ENCODE data around the gene LRRC4C.
"Not testable (repeated sequence)": the region's sequence is repeated elsewhere in the genome, so short reads cannot be mapped to it uniquely, and the experiment has no call there.

The LRRC4C gene

GRCh38 chr11:40228662-40229061 is 1230.8 kb downstream of the LRRC4C start:
- no peak for DNase-seq (ENCODE audit: low read depth)

GRCh38 chr11:40227730-40228129 is 1231.7 kb downstream of the LRRC4C start:
- no peak for DNase-seq (ENCODE audit: low read depth)

- DNase-seq (ENCODE audit: low read depth), result no peak
These were observed 1232.8 kb downstream of the LRRC4C start for GRCh38 chr11:40226654-40227053.

GRCh38 chr11:40223596-40224330 is 1235.7 kb downstream of the LRRC4C start:
- DNase-seq (ENCODE audit: low read depth), result no peak

DNA sequence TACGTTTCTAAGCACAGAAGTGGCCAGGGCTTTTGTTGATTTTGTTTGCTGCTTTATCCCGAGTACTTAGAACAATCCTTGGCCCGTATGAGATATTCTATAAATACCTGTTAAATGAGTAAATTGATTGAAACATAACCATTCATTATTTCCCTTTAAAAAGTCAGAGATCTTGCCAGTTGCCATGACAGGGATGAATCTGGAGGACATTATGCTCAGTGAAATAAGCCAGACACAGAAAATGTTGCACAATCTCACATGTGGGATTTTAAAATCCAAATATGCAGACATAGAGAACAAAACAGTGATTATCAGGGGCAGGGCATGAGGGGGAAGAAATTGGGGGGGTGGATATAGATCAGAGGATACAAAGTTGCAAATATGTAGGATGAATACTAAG is 1240.1 kb downstream of the LRRC4C start:
- no peak for DNase-seq (ENCODE audit: low read depth)

GRCh38 chr11:40215556-40215955 is 1243.9 kb downstream of the LRRC4C start:
- no peak for DNase-seq (ENCODE audit: low read depth)

DNA sequence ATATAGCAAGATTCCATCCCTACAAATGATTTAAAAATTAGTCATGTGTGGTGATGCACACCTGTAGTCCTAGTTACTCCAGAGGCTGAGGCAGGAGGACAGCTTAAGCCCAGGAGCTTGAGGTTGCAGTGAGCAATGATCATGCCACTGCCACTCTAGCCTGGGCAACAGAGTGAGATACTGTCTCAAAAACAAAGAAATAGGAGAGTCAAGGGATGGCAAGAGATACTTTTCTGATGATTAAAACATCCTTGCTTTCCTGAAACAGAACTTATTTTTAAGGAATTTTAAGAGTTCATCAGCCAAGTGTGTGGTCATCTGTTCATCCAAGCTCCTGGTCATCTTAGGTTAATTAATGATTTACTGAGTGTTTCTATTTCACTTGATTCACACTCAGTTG is 1252.0 kb downstream of the LRRC4C start:
- no peak for DNase-seq (ENCODE audit: low read depth)

DNA sequence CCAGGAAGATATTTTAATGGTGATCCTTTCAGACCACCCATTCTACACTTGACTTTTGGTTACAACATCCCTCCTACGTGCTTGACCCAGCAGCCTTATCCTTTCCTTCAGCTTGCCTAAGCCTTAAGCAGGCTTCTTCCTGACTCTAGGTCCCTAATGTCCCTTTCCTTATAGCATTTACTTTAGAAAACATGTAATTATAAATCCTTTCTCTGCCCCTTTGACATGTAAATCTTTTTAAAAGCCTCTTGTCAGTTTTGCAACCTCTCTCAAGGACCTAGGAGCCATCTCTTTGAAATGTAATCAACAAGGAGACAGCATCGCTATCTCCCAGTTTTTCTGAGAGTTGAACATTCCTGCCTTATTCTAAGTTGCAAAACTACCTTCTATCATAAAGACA is 1255.2 kb downstream of the LRRC4C start:
- no peak for DNase-seq (ENCODE audit: low read depth)

GRCh38 chr11:40203606-40204005 is 1255.8 kb downstream of the LRRC4C start:
- DNase-seq (ENCODE audit: low read depth), result no peak

DNA sequence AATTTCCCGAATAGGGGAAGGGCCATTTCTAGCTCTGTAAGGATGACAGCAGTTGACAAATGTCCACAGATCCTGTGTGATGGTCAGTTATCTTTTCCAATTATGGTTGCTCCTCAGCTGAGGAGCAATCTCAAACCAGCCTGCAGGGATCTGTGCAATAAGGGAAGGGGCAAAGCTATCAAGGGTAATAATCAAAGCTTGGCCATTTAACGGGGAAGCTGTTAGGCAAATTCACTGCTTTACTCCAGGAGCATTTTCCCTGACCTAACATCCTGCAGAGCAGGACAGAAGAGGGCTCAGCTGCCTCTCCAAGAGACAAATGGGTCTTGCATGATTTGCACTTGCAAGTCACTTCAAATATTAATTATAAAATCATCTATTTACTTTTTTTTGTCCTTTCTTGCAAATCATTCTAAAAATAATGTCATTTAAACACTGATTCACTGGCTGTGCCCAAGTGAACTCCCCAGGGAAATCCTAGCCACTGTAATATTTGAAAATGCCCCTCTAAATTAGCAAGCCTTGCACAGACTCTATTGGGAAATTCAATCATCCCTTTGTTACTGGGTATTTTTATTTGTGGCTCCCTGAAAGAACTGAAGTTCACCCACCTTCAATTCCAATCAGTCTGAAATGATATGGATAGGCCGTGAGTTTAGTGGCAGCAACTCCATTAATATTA is 1256.7 kb downstream of the LRRC4C start:
- no peak for DNase-seq (ENCODE audit: low read depth)

DNA sequence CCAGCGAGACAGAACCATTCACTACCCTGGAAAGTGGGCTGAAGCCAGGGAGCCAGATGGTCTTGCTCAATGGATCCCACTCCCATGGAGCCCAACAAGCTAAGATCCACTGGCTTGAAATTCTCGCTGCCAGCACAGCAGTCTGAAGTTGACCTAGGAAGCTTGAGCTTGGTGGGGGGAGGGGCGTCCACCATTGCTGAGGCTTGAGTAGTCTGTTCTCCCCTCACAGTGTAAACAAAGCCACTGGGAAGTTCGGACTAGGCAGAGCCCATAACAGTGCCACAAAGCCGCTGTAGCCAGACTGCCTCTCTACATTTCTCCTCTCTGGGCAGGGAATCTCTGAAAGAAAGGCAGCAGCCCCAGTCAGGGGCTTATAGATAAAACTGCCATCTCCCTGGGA is 1266.9 kb downstream of the LRRC4C start:
- DNase-seq (ENCODE audit: low read depth), result not testable (repeated sequence)

DNA sequence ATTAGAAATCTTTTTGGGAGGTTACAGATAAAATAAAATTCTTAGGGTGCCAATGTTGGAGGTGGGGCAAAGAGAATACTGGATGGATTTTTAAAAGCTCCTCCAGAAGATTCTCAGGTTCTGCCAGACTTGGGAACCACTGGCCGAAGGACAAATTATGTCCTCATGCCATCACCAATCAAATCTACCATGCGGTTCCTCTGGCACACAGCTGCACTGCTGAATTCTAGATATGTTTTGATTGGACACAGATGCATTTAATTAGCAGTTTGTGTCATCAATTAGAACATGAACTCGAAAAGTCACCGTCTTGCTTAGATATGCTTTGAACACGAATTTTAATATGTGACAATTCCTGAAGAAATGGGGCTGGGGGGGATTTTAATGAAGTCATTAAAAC is 1269.2 kb downstream of the LRRC4C start:
- DNase-seq (ENCODE audit: low read depth), result no peak

DNA sequence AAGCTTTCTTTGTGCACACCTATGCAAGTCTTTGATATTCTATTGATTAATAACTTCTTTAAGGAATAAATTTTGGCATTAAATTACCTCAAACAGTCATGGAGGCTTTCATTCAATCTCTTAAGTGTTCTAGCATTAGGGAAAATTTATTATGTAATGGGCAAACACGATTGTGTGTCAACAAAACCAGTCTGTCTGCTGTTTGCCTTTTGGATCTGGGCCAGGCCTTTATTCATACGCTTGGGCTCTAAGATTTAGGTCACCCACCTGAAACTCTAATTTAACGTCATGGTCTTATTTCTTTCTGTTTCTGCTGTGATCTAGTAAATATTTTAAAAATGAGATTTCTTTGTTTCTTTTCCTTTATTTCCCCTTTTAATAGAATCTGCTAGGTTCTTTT is 1270.6 kb downstream of the LRRC4C start:
- DNase-seq (ENCODE audit: low read depth), result no peak

GRCh38 chr11:40187295-40187694 is 1272.2 kb downstream of the LRRC4C start:
- no peak for DNase-seq (ENCODE audit: low read depth)

GRCh38 chr11:40186437-40187263 is 1272.8 kb downstream of the LRRC4C start:
- DNase-seq (ENCODE audit: low read depth), result no peak

- DNase-seq (ENCODE audit: low read depth), result no peak
These were observed 1273.7 kb downstream of the LRRC4C start for GRCh38 chr11:40185793-40186192.

DNA sequence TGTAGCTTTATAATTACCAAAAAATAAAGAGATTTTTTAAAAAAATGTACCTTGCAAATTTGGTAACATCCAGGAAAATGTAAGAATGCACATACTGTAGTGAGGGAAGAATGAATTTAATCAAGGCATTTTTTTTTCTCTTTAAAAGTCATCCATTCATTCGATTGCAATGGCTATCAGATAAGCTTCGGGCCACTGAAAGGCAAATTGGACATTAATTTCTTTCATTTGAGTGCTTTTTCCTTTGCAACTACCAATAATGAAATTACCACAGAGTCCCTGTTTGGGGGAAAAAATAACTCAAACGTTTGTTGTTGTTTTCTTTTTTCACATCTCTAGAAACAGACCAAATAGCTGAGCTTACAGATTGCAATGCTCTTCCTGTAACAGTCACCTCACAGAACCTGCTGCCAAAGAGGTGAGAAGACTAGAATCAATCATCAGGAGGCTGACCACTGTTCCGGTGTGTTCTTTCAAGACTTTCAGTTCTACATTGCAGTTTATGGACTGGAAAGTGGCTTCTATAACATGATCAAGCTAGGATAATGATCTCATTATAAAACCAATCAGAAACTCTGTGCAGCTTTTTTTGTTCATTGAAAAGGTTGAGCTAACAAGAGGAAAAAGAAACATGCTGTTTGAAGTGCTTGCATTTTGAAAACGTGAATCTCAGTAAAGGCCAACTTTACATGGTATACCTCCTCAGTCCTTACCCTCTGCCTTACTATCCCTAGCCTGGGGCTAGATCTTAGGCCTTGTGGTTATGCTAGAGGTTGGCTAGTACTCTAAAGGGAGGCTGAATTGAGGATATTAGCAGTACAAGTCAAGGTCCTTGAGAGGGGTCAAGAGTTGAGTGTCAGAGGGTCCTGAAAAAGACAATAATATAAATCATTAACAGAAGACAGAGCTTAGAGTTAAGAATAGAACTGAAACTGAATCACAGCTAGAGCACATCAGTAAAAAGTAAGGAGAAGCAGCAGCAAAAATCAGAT is 1276.1 kb downstream of the LRRC4C start:
- no peak for DNase-seq (ENCODE audit: low read depth)

DNA sequence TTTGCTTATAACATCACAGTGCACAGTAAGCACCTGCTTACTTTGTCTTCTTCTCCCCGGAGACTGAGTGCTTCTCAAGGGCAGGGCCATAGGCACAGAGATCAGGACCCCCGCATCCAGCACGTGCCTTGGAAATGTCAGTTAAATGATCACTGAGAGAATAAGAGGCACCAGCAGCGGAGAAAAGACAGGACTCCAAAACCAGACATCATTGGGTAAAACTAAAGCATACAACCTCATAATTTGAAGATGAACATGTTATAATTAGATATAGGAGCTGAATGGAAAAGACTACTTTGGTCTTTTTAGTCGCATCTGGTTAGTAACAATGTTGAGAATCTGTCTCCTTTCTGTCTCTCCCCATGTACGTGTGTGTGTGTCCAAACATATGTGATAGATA is 1279.9 kb downstream of the LRRC4C start:
- DNase-seq (ENCODE audit: low read depth), result no peak

- DNase-seq (ENCODE audit: low read depth), result no peak
These were observed 1281.0 kb downstream of the LRRC4C start for GRCh38 chr11:40178470-40178869.

DNA sequence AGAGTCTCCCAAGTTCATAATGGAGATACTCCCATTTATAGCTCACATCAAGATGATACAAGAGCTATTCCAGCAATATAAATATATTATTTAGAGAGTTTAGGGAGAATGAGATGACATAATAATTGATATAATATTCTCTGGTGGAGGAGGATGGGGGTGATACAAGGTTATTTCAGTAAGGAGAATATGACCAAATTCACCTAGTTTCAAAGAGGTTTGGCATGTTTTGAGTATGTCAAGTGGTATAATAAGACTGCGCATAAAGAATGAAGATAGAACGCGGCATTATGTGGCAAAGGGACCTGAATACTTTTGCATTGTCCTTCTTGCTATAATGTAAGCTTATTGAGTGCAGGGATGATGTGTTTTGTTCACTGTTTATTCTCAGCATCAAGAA is 1283.5 kb downstream of the LRRC4C start:
- DNase-seq (ENCODE audit: low read depth), result no peak

DNA sequence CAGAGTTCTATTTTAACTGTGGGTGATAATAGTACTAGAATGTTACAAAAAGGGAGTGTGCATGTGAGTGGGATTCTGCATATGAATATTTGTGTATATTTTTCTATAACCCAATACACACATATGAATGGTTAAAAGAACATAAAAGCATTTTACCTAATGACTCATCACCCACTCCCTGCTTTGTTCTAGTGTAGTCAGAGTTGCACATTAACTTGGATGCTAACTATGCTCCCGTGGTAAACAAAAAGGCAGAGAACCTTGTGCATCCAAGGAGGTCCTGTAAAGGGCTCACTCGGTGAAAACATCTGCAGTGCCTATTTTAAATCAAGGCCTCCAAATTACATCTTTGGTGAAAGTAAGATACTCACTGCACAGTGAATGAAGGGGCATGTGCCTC is 1289.4 kb downstream of the LRRC4C start:
- no peak for DNase-seq (ENCODE audit: low read depth)

GRCh38 chr11:40168414-40168813 is 1291.0 kb downstream of the LRRC4C start:
- DNase-seq (ENCODE audit: low read depth), result no peak
